Eye (tissue), 1 donor: Measurements from ENCODE around the gene CCKAR.

Experiments
- DNase-seq: peaks from one replicate; pipeline ENCODE4 v3.0.0-alpha.2; 2015

Gene CCKAR

GRCh38 chr4:26490960-26491284 lies 638 bp upstream of the CCKAR start:
- DNase-seq = no peak

DNA sequence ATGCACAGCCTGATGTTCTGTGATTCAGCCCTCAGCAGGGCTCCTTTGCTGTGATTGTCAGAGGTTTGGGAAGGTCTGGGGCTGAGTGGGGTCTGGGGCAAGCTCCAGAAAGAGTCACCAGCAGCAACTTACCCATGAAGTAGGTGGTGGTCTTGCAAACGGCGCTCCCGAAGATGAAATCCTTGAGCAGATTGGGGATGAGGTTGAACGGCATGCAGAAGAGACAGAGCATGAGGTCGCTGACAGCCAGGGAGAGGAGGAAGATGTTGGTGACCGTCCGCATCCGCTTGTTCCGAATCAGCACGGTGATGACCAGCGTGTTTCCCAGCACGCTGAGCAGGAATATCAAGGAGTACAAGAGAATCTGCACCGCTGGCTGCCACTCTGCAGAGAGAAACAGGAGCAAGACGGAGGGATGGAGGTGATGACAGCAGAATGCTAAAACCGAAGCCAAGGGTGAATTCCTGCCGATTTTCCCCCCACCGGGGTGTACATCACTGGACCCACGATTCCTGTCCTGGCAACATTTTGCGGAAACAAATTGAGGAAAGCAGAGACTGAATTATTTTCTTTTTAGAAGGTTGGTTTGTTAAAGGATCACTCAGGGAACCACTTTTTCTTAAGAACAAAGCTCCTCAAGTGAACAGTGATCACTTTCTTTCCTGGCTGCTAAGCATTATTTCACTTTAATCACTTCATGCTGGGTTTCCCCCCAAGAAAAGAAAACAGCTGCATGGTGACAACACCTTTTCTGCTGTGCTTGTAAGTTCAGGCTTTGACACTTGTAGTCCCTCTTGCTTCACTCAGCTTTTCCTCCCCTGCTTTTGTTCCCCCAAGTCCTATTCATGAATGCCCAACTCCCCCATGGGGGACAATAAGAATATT lies 941 bp downstream of the CCKAR start:
- no peak for DNase-seq

- DNase-seq = no peak
These were observed 4.6 kb downstream of the CCKAR start for GRCh38 chr4:26485684-26486083.

- DNase-seq = no peak
These were observed 5.8 kb downstream of the CCKAR start for GRCh38 chr4:26484516-26484915.

DNA sequence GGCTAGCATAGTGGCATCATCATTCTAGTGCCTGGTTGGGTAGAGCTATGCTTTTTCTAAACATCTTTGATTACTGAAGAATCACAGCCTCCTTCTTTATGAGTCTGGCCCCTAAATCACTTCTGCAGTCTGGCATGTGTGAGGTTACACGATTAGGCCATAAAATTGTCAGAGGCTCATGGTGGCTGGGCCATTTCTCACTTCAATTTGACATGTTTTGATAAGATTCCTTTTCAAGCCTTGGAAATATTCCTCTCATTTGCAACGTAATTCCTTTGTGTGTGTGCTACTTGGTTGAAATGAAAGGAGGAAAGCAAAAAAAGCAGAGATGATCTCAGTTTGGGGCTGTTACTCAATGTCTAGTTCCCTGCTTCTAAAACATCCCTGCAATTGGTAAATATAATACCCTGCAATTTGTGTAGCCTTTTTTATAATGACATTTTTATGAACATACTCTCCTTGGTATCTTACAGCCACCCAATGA lies 6.2 kb downstream of the CCKAR start:
- no peak for DNase-seq

- DNase-seq = no peak
These were observed 7.5 kb downstream of the CCKAR start for GRCh38 chr4:26482508-26483462.

DNA sequence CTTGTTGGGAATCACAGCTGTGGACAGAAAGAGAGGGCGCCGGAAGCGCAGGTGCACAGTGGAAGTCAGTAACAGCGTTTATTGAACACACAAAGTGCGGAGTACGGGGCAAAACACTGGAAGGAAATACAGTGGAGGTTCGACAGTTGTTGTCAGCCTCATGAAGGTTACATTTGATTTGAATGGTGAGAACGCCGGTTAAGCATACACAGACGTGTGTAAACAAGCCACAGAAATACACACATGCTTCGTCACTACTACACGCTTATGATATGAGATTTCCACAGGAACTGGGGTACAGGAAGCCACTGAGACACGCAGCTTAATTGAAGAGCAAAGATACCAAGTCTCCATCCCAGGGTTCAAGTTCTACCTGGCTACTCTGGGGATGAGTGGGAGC lies 12.0 kb downstream of the CCKAR start:
- no peak for DNase-seq

DNA sequence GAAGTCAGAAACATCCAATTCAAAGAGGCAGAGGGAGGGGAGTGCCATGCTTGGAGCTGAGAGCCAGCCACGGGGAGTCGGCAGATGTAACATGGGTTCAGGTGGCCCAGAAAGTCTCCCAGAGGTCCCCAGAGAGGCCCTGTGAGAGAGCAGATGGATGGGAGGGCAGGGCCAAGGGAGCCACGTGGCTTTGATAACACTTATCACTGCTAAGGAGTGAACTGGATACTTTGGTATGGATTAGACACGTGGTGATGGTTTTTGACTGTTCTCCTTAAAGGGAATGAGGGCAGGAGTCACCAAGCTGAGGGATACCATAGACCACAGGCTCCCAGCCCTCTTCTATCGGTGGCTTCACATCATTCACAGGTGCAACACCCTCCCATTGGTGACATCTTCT lies 13.7 kb downstream of the CCKAR start:
- DNase-seq = no peak

DNA sequence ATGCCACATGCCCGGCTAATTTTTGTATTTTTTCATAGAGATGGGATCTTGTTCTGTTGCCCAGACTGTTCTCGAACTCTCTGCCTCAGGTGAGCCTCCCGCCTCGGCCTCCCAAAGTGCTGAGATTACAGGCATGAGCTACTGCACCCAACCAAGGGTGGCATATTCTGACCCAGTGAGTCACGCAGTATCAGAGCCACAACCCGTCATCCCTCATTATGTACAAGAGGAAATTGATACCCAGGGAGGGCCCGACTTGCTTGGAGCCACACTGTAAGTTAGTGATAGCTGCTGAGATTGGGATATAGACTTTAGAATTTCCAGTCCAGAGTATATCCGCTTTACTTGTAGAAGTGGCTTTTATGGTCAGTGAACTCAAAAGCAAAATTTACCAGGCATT lies 14.6 kb downstream of the CCKAR start:
- no peak for DNase-seq

DNA sequence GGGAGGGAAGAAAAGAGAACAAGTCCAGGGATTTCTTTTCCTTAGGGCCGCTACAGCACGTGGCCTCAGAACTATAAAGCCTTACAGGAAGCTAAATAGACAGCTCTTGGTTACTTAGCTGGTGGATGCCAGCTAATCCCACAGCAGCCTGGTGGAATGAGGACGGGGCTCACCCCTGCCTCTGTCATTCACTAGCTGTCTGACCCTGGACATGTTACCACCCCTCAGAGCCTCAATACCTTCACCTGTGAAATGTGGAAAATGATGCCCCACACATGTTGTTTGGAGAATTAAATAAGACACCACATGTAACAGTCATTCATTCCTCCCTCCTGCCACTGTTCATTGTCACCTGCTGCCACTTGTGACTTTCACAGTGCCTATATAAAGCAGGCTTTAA lies 15.7 kb downstream of the CCKAR start:
- DNase-seq = no peak

DNA sequence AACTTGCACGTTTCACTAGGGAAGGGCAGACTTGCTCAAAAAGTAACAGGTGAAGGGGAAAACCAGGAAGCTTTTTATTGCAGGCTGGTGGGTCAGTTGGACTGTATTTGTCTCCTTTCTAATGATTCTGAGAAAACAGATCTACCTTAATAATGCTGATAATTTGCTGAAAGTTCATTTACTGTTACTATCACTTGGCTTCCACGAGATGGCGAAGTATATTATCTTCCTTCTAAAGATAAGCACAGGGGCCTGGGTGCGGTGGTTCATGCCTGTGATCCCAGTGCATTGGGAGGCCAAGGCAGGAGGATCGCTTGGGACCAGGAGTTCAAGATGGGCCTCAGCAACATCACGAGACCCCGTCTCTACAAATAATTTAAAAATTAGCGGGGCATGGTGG lies 16.4 kb downstream of the CCKAR start:
- no peak for DNase-seq

GRCh38 chr4:26471890-26472289 lies 18.4 kb downstream of the CCKAR start:
- no peak for DNase-seq

DNA sequence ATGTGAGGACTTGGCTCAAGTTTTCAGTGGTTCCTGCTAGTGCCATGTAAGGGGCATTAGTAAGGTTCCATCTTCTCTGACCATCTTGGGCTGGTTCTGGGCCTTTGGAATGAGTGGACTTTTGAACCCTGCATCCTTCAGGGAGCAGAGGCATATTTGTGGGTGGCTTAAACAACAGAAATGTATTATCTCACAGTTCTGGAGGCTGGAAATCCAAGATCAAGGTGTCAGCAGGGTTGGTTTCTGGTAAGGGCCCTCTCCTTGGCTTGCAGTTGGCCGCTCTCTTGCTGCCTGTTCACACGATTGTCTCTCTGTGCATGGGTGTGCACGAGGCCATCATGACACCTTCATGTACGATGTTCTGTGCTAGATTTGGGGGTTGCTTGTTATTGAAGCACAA lies 21.3 kb downstream of the CCKAR start:
- no peak for DNase-seq

DNA sequence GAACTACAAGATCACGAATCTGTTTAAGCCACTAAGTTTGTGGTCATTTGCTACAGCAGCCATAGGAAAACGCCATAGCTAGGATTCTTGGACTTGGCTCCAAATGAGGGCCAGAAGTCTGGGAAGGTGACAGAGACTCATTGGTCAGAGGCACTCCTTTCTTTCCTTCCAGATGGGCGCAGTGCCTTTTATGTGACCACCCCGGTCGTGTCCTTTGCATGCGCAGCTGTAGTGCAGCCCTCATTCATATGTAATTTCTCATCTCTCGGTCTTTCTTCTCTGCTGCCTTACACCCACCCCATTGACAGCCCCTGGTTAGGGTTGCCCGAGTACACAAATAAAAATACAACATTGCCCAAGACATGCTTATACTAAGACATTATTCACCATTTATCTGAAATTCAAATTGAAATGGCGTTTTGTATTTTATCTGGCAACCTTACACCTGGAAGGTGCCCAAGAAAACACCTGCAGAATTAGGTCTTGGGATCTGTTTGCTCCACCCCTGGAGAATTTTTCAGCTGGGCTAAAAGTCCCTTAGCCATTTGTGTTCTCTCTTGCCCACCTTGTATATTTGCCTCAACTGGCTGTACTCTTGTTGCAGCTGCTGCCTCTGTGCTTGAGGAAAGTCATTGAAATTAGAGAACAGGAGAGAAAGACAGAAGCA lies 21.9 kb downstream of the CCKAR start:
- DNase-seq = no peak

- DNase-seq = no peak
These were observed 22.6 kb downstream of the CCKAR start for GRCh38 chr4:26467724-26468123.

GRCh38 chr4:26466578-26467270 lies 23.6 kb downstream of the CCKAR start:
- no peak for DNase-seq

DNA sequence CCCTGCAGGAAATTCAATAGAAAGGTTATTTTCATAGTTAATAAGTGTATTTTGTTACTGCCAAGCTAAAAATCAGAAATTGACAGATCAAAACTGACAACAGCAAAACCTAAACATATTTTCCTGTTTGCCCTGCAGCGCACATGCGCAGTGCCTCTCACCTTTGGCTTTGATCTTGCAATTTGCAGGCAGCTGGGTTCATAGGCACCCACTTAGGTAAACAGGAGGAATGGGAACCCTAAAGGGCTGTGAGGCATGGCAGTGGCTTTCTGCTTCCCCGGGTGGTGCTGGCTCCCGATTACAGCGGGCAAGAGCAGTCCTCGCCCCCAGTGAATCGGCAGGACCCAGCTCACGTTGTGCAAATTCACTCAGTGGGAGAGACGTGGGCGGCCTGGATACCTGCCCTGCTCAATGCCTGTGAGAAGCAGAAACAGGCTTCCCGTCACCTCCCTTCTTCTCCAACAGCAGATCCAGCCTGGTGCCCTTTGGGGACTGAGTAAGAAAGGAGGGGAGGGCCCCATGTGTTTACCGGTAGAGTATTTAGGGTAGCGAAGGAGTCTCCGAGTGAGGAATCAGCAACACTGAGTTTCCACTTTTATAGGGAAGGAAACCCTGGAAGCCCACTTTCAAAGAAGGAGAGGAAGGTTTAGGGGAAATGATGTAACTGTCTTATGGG lies 25.7 kb downstream of the CCKAR start:
- no peak for DNase-seq

GRCh38 chr4:26463386-26463785 lies 26.9 kb downstream of the CCKAR start:
- no peak for DNase-seq

DNA sequence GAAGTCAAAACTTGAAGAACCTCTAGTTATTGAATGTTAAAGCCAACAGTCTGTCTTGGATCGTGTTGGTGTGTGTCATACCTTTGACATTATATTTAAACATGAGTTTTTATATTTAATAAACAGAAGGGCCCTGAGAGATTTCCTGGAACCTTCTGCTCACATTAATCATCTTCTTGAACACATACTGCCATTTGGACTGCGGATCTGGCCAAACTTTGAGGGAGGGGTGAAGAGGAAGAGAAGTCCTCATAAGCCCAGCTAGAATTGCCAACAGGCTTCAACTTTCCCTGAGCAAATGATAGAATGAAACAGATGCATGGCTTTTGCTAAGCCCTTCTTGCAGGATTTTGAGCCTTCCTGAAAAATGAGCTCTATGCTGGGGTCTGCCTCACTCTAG lies 27.4 kb downstream of the CCKAR start:
- no peak for DNase-seq

DNA sequence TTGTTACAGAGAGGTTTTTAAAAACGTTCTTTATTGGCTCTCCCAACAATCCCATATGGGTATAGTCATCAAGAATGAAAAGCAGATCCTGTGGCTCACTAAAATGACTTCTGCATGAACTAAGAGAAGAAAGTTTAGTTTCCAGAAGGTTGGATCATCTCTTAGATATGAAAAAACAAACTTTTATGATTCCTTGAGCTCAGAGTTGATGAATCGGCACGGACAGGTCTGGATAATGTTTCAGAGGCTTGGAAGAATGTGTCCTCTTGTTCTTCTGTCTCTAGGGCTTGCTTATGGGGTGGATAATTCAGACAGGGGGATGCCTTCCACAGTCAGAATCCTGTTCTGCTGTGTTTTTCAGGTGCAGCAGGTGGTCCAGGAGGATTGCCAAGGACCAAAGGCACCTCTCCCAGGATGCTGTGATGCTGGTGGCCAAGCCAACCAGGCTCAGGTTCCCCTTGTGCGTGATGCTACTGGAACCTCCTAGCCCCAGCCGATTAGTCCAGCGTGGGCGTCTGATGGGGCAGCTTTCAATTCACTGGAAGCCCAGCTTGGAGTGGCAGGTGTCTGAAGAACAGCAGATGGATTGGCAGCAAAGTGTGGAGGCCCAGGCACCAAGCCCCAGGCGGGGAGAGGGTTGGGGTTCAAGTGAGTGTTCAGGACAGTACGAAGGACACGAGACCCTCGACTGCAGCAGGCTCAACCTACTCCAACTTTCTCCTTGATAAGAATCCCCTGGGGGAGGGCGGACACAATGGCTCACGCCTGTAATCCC lies 30.3 kb downstream of the CCKAR start:
- DNase-seq = no peak

DNA sequence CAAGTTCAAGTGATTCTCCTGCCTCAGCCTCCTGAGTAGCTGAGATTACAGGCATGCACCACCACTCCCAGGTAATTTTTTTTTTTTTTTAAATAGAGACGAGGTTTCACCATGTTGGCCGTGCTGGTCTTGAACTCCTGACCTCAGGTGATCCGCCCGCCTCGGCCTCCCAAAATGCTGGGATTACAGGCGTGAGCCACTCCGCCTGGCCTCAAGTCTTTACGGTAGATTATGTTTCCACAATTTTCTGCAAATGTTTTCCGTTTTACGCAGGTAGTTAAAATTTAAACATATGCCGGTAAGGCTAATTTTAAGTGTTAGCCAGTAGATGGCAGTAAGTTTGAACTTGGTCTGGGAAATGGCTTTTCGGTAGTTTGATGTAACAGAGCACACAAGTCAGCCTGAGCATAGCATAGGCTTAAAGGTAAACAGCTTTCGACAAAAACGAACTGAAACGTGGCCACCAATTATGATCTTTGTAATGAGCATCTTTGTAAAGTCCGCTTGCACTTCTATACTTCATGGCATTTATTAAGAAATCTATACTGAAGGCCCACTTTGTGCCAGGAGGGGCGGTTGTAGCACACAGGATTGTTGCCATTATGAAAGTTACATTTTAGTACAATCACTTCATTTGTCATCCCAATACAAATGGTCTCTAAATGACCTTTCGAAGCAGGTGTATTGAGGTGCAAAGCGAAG lies 31.1 kb downstream of the CCKAR start:
- peak; percentile 56 for DNase-seq
